Neural cell (in vitro differentiated cells): ENCODE data around the gene AGPAT4. TPM values are rescaled to one million over a fixed set of nuclear protein-coding genes. Genes with fewer than 3 reads are reported as not detected.

ENCODE experiments used
- H2AFZ ChIP-seq: fragments of 200-600, 300-800 bp; sonication (generic), shearing (Covaris generic); 2 replicates; pipeline ENCODE4 v1.6.0; 2014; ENCODE audit warnings: low read depth, mild to moderate bottlenecking, antibody characterized with exemption, low read length, moderate library complexity
- H3F3A ChIP-seq: fragments of 200-600 bp; shearing (Covaris generic); 2 replicates; pipeline ENCODE4 v1.6.1; 2016; ENCODE audit warnings: mild to moderate bottlenecking, moderate library complexity, mixed read lengths, antibody characterized with exemption, low read length; ENCODE audit not compliant: insufficient read depth, poor library complexity, severe bottlenecking
- H3K27ac ChIP-seq: fragments of 200-600, 300-800 bp; sonication (generic), shearing (Covaris generic); 2 replicates; pipeline ENCODE4 v1.5.1; 2014; ENCODE audit warnings: mild to moderate bottlenecking, low read length, moderate library complexity
- H3K27me3 ChIP-seq: fragments of 300-800, 200-600 bp; sonication (generic), shearing (Covaris generic); 2 replicates; pipeline ENCODE4 v1.6.0; 2014; ENCODE audit warnings: mild to moderate bottlenecking, low read depth, low read length, moderate library complexity; ENCODE audit not compliant: insufficient read depth
- H3K36me3 ChIP-seq: fragments of 300-800, 200-600 bp; sonication (generic), shearing (Covaris generic); 2 replicates; pipeline ENCODE4 v1.5.1; 2014; ENCODE audit warnings: mild to moderate bottlenecking, antibody characterized with exemption, low read length, moderate library complexity; ENCODE audit not compliant: insufficient read depth
- H3K4me2 ChIP-seq: fragments of 300-800, 200-600 bp; sonication (generic), shearing (Covaris generic); 2 replicates; pipeline ENCODE4 v1.6.0; 2014; ENCODE audit warnings: mild to moderate bottlenecking, low read length
- H3K4me3 ChIP-seq: fragments of 300-800, 200-600 bp; sonication (generic), shearing (Covaris generic); 2 replicates; pipeline ENCODE4 v1.5.1; 2014; ENCODE audit warnings: mild to moderate bottlenecking, low read length, moderate library complexity
- H3K79me2 ChIP-seq: fragments of 200-600 bp; shearing (Covaris generic); replicated peaks from 2 replicates; pipeline ENCODE4 v1.6.0; 2014; ENCODE audit warnings: mild to moderate bottlenecking, low read length, moderate library complexity; ENCODE audit not compliant: insufficient read depth
- H3K9ac ChIP-seq: fragments of 300-800, 200-600 bp; sonication (generic), shearing (Covaris generic); 2 replicates; pipeline ENCODE4 v1.6.1; 2016; ENCODE audit warnings: mild to moderate bottlenecking, low read length, mixed read lengths
- H3K9me2 ChIP-seq: fragments of 200-600 bp; shearing (Covaris generic); 2 replicates; pipeline ENCODE4 v1.6.1; 2016; ENCODE audit warnings: mild to moderate bottlenecking, low read length, mixed read lengths; ENCODE audit not compliant: insufficient read depth
- H3K9me3 ChIP-seq: fragments of 200-600, 300-800 bp; sonication (generic), shearing (Covaris generic); 2 replicates; pipeline ENCODE4 v1.6.1; 2016; ENCODE audit warnings: mild to moderate bottlenecking, mixed run types, low read length, moderate library complexity, mixed read lengths
- H4K20me1 ChIP-seq: fragments of 200-600 bp; shearing (Covaris generic); 2 replicates; pipeline ENCODE4 v1.6.1; 2016; ENCODE audit warnings: mild to moderate bottlenecking, mixed run types; ENCODE audit not compliant: insufficient read depth
- CTCF ChIP-seq: fragments of 450-650 bp; IDR thresholded peaks from 2 replicates; pipeline ENCODE4 v1.5.1; 2014; ENCODE audit warnings: antibody characterized with exemption, mild to moderate bottlenecking, moderate library complexity; ENCODE audit not compliant: poor library complexity, severe bottlenecking
- EP300 ChIP-seq: fragments of 450-650 bp; conservative IDR thresholded peaks from 2 replicates; pipeline ENCODE4 v1.6.1; 2014; ENCODE audit warnings: antibody characterized with exemption, mild to moderate bottlenecking, moderate library complexity; ENCODE audit not compliant: poor library complexity, severe bottlenecking
- EZH2 ChIP-seq: fragments of 200-600, 300-800 bp; shearing (Covaris generic), sonication (generic); IDR thresholded peaks from 2 replicates; pipeline ENCODE4 v1.6.1; 2014; ENCODE audit warnings: antibody characterized with exemption, low read length, borderline replicate concordance, mild to moderate bottlenecking; ENCODE audit not compliant: insufficient read depth, poor library complexity, severe bottlenecking
- MXI1 ChIP-seq: fragments of 450-650 bp; conservative IDR thresholded peaks from 2 replicates; pipeline ENCODE4 v1.6.1; 2014; ENCODE audit warnings: antibody characterized with exemption, mild to moderate bottlenecking; ENCODE audit not compliant: poor library complexity, severe bottlenecking
- POLR2AphosphoS5 ChIP-seq: IDR thresholded peaks from 2 replicates; pipeline ENCODE4 v1.6.1; 2012
- RAD21 ChIP-seq: fragments of 450-650 bp; conservative IDR thresholded peaks from 2 replicates; pipeline ENCODE4 v1.6.1; 2014; ENCODE audit warnings: antibody characterized with exemption, mild to moderate bottlenecking, moderate library complexity
- SMC3 ChIP-seq: fragments of 450-650 bp; conservative IDR thresholded peaks from 2 replicates; pipeline ENCODE4 v1.6.1; 2014; ENCODE audit warnings: antibody characterized with exemption, mild to moderate bottlenecking, moderate library complexity; ENCODE audit not compliant: poor library complexity
- TAF1 ChIP-seq: IDR thresholded peaks from 2 replicates; pipeline ENCODE4 v1.6.1; 2012; ENCODE audit warnings: low read depth
- polyA plus RNA-seq: library from polyadenylated mRNA; depleted of rRNA; stranded (reverse); fragments of >200 nt; gene quantifications from 2 replicates; pipeline ENCODE4 v1.2.3, GENCODE V29; 2014
- TF ChIP-seq, protein P1 (sequence below): IDR thresholded peaks from 2 replicates; pipeline ENCODE4 v1.6.1; 2012; ENCODE audit warnings: borderline replicate concordance

Gene AGPAT4
- polyA plus RNA-seq, 1 donor from 2014 or later: 42.6 TPM

- Histone ChIP-seq H3K36me3 (peaks cover 6% of the 10 kb centered on the region), H3F3A (no peaks in the 10 kb centered on the region), H3K79me2 (peaks cover 50% of the 10 kb centered on the region), H3K9ac (no peak overlapping the region), H3K4me2 (no peak overlapping the region), H3K9me2 (no peaks in the 10 kb centered on the region), H3K4me3 (no peak overlapping the region), H3K9me3 (no peaks in the 10 kb centered on the region), H2AFZ (no peak overlapping the region), H4K20me1 (no peaks in the 10 kb centered on the region), H3K27me3 (no peaks in the 10 kb centered on the region), H3K27ac (no peak overlapping the region)
- TF ChIP-seq MXI1: no peak
- no peak for TF ChIP-seq SMC3
- TF ChIP-seq POLR2AphosphoS5: no peak
- no peak for TF ChIP-seq RAD21
- no peak for TF ChIP-seq EZH2
- TF ChIP-seq, protein P1, sequence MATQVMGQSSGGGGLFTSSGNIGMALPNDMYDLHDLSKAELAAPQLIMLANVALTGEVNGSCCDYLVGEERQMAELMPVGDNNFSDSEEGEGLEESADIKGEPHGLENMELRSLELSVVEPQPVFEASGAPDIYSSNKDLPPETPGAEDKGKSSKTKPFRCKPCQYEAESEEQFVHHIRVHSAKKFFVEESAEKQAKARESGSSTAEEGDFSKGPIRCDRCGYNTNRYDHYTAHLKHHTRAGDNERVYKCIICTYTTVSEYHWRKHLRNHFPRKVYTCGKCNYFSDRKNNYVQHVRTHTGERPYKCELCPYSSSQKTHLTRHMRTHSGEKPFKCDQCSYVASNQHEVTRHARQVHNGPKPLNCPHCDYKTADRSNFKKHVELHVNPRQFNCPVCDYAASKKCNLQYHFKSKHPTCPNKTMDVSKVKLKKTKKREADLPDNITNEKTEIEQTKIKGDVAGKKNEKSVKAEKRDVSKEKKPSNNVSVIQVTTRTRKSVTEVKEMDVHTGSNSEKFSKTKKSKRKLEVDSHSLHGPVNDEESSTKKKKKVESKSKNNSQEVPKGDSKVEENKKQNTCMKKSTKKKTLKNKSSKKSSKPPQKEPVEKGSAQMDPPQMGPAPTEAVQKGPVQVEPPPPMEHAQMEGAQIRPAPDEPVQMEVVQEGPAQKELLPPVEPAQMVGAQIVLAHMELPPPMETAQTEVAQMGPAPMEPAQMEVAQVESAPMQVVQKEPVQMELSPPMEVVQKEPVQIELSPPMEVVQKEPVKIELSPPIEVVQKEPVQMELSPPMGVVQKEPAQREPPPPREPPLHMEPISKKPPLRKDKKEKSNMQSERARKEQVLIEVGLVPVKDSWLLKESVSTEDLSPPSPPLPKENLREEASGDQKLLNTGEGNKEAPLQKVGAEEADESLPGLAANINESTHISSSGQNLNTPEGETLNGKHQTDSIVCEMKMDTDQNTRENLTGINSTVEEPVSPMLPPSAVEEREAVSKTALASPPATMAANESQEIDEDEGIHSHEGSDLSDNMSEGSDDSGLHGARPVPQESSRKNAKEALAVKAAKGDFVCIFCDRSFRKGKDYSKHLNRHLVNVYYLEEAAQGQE: no peak
- TF ChIP-seq TAF1: no peak
- TF ChIP-seq CTCF: no peak
- TF ChIP-seq EP300: no peak
These were observed 51.1 kb downstream of the AGPAT4 start for GRCh38 chr6:161222706-161223234.

GRCh38 chr6:161220346-161220745 lies 53.5 kb downstream of the AGPAT4 start:
- TF ChIP-seq EP300: no peak
- TF ChIP-seq EZH2: no peak
- no peak for TF ChIP-seq CTCF
- TF ChIP-seq TAF1: no peak
- TF ChIP-seq SMC3: no peak
- no peak for TF ChIP-seq MXI1
- TF ChIP-seq POLR2AphosphoS5: no peak
- peaks cover 50% of the 10 kb centered on the region for H3K79me2 ChIP-seq
- H3K36me3 ChIP-seq: peaks cover 19% of the 10 kb centered on the region

More at GRCh38 chr6:161220346-161220745, 53.5 kb downstream of the AGPAT4 start:
- no peak overlapping the region for H2AFZ ChIP-seq
- H3K27ac ChIP-seq: no peak overlapping the region
- no peaks in the 10 kb centered on the region for H3K9me2 ChIP-seq
- H4K20me1 ChIP-seq: no peaks in the 10 kb centered on the region
- no peak overlapping the region for H3K9ac ChIP-seq
- H3K9me3 ChIP-seq: peaks cover 10% of the 10 kb centered on the region
- no peaks in the 10 kb centered on the region for H3F3A ChIP-seq
- H3K27me3 ChIP-seq: no peaks in the 10 kb centered on the region
- no peak overlapping the region for H3K4me2 ChIP-seq
- no peak overlapping the region for H3K4me3 ChIP-seq
